ENCODE results near the gene DCDC2B.

Gene DCDC2B

DNA sequence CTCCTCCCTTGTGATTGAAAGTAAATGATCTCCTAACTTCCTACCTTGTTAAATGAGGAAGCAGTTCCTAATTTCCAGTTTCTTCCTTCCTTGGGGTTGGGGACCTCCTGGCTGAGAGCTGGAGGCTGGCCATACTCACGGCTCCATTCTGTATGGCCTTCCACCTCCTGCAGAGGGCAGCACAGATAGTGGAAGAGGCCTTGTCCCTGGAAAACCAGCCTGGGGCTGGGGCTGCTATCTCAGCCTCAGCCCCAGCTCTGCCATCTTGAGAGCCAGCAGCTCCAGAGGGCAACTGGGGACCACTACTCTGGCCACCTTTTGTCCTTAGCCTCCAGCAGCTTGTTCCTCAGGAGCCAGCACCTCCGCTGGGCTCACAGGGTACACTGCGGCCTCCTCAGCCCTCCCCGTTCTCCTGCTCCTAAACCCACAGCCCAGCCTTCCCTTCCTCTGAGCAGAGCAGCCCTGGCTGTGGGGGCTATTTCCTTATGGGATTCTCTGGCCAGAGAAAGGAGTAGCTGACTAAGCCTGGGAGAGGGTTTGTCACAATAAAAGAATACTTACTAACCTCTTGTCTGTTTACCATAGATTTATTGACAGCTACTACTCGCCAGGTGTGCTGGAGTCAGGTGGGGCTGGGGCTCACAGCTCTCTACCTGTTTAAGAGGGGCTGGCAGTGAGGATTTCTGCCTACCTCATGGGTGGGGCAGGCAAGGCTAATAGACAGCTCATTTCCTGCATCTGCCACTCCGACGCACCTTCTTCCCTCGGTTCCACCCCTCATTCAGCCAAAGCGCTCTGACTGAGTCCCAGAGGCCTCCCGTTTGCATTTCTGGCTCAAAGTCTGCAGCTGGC lies 7.0 kb downstream of the DCDC2B start:
- peak; percentile 64 for DNase-seq (ENCODE audit: low read depth)
- no peak overlapping the region for H3K4me3 ChIP-seq (ENCODE audit: low read length)
- TF ChIP-seq, protein P1, sequence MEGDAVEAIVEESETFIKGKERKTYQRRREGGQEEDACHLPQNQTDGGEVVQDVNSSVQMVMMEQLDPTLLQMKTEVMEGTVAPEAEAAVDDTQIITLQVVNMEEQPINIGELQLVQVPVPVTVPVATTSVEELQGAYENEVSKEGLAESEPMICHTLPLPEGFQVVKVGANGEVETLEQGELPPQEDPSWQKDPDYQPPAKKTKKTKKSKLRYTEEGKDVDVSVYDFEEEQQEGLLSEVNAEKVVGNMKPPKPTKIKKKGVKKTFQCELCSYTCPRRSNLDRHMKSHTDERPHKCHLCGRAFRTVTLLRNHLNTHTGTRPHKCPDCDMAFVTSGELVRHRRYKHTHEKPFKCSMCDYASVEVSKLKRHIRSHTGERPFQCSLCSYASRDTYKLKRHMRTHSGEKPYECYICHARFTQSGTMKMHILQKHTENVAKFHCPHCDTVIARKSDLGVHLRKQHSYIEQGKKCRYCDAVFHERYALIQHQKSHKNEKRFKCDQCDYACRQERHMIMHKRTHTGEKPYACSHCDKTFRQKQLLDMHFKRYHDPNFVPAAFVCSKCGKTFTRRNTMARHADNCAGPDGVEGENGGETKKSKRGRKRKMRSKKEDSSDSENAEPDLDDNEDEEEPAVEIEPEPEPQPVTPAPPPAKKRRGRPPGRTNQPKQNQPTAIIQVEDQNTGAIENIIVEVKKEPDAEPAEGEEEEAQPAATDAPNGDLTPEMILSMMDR (conservative IDR thresholded peaks at IDR 0.05; ENCODE audit: low read length): peak; percentile 86

DNA sequence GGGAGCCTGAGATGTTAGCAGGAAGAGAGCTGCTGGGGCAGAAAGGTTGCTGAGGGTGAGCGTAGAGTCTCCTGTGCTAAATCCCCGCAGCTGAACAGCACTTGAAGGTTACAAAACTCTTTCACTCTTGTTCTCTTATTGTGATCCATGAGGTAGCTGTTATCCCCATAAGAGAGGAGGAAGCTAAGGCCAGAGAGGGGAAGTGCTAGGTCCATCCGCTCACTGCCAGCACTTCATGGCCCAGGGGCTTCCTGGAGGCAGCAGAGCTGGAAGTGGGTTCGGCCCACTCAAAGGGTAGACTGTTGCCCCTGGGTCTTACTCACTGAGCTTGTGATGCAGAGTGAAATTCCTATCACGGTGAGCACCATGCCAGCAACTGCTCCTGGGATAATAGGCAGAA lies 7.7 kb downstream of the DCDC2B start:
- H3K4me3 ChIP-seq (ENCODE audit: low read length): no peak overlapping the region
- TF ChIP-seq, protein P1 (conservative IDR thresholded peaks at IDR 0.05; ENCODE audit: low read length): no peak
- no peak for DNase-seq (ENCODE audit: low read depth)

- DNase-seq (ENCODE audit: low read depth): peak; percentile 92
- no peak overlapping the region for H3K4me3 ChIP-seq (ENCODE audit: low read length)
- TF ChIP-seq, protein P1 (conservative IDR thresholded peaks at IDR 0.05; ENCODE audit: low read length): peak; percentile 15; the same call in 1 of the 2 replicates
Measured at GRCh38 chr1:32219022-32219421, 10.1 kb downstream of the DCDC2B start.

DNA sequence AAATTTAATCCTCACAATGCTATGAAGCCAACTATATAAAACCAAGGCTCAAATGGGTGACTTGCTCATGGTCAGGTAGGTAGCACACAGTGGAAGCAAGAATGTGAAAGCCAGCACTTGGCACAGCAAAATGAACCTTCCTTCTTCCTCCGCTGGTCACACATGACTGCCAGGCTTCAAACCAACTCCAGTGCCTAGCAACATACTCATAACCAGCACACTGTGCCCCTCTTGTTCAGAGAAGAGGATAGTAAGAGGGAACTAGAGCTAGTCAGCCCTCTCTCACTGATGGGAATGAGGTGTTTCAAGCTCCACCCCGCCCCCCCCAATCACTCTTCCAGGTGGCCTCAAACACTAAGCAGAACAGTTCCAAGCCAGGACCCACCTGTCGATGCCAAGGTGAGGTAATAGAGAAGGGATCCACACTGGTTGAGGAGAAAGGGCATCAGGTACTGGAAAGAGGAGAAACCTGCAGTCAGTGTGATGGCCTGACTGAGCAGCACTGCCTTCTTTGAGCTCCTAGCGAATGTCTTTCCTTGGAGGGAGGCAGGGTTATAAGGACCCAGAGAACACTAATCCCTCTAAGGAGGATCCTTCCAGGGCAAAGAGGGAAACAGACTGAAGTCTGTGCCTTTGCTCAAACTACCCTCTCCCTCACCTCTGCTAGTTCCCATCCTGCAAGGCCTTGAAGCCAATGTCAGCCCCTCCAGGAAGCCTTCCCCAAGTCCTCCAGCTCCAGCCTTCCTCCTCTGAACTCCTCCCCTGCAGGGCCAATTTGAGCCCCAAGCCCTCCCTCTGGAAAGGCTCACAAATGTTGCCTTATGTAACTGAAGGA lies 12.1 kb downstream of the DCDC2B start:
- TF ChIP-seq, protein P1 (conservative IDR thresholded peaks at IDR 0.05; ENCODE audit: low read length): no peak
- H3K4me3 ChIP-seq (ENCODE audit: low read length): peak overlapping the region; percentile 96
- no peak for DNase-seq (ENCODE audit: low read depth)

DNA sequence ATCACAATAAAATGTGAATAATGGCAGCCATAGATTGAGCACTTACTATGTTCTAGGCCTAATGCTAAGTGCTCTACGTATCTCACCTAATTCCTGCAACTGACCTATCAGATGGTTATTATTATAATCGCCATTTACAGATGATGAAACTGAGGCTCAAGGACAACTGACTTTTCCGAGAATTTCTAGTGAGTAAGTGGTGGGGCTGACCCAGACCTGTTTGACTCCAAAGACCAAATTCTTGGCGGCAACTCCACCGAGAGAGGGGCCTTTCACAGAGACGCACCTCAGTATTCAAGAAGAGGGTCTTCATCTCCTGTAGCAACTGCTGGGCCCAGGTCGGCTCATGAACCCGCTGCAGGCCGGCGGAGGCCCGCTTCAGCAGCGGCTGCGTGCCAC lies 12.7 kb downstream of the DCDC2B start:
- TF ChIP-seq, protein P1 (conservative IDR thresholded peaks at IDR 0.05; ENCODE audit: low read length): no peak
- no peak for DNase-seq (ENCODE audit: low read depth)
- peak overlapping the region; percentile 96 for H3K4me3 ChIP-seq (ENCODE audit: low read length)

DNA sequence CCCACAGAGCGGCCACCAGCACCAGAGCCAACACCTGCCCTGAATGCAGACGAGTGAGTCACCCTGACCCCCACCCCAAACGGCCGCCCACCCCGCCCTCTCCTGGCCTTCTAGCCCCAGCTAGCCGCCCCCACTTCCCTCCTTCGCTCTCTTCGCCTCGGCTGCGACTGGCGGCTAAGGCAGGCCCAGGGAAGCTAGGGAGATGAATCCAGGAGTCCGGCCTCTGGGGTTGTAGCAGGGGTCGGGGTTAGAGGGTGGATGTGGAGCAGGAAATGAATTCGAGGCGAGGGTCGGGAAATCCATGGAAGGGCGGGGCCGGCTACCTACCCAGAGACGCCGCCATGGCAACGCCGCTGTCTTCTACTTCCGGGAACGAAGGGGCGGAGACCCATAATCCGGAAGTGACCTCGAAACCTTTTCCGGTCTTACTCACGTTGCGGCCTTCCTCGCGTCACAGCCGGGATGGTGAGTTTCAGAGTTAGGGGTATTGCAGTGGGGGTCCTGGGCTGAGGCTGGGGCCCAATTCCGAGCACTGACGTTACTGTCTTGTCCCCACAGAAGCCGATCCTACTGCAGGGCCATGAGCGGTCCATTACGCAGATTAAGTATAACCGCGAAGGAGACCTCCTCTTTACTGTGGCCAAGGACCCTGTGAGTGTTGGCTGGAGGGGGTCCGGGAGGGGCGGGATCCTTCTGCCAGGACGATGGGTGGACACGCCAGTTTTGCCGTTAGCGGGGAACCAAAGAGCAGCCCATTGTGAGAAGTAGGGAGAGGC lies 13.3 kb downstream of the DCDC2B start, which contains the start of the genes EIF3I and TMEM234:
EIF3I (plus strand) TSS at position 428 of the 776 bp plus-strand sequence; CDS start at position 463, 35 bp downstream.
TMEM234 (minus strand) TSS at position 374 of the 776 bp plus-strand sequence; CDS start at position 343, 31 bp downstream.
- peak; percentile 91 for DNase-seq (ENCODE audit: low read depth)
- H3K4me3 ChIP-seq (ENCODE audit: low read length): peak within 1 kb of the TSS; percentile 96
- TF ChIP-seq, protein P1 (conservative IDR thresholded peaks at IDR 0.05; ENCODE audit: low read length): no peak
